ENCODE measurements around the gene GAD2.

GAD2 gene

GRCh38 chr10:26227786-26228185 lies 11.2 kb downstream of the GAD2 start:
- no peak for TF ChIP-seq CTCF (IDR thresholded peaks at IDR 0.05; ENCODE audit: control extremely low read depth, extremely low read depth, low read depth, missing control alignments)
- no peak for DNase-seq (ENCODE audit: extremely low spot score)
- ChIA-PET POLR2A (no interaction called here), CTCF (interaction anchor here (0.9 to 1.5 kb wide), 3 partner anchors 8 to 11 kb away, joined by 3 to 4 read pairs (median 4); no protein-coding TSS in a partner anchor)

- POLR2A ChIA-PET: no interaction called here
- CTCF ChIA-PET: no interaction called here
- no peak for TF ChIP-seq CTCF (IDR thresholded peaks at IDR 0.05; ENCODE audit: control extremely low read depth, extremely low read depth, low read depth, missing control alignments)
- DNase-seq (ENCODE audit: extremely low spot score): no peak
These were observed 15.6 kb downstream of the GAD2 start for GRCh38 chr10:26232174-26232573.

GRCh38 chr10:26235761-26236160 lies 19.2 kb downstream of the GAD2 start:
- TF ChIP-seq CTCF (IDR thresholded peaks at IDR 0.05; ENCODE audit: control extremely low read depth, extremely low read depth, low read depth, missing control alignments): no peak
- DNase-seq (ENCODE audit: extremely low spot score): no peak
- POLR2A ChIA-PET: no interaction called here
- CTCF ChIA-PET: interaction anchor here (2.0 kb wide), 1 partner anchor 8 kb away, joined by 4 read pairs; no protein-coding TSS in a partner anchor

GRCh38 chr10:26238378-26238777 lies 21.8 kb downstream of the GAD2 start:
- ChIA-PET CTCF (interaction anchor here (0.9 to 2.5 kb wide), 3 partner anchors 10 to 12 kb away, joined by 3 to 9 read pairs (median 9); no protein-coding TSS in a partner anchor), POLR2A (no interaction called here)
- DNase-seq (ENCODE audit: extremely low spot score): no peak
- TF ChIP-seq CTCF (IDR thresholded peaks at IDR 0.05; ENCODE audit: control extremely low read depth, extremely low read depth, low read depth, missing control alignments): no peak

- CTCF ChIA-PET: interaction anchor here (0.8 to 2.0 kb wide), 5 partner anchors 9 to 73 kb away, joined by 3 to 6 read pairs (median 4); no protein-coding TSS in a partner anchor
These were observed 26.3 kb downstream of the GAD2 start for GRCh38 chr10:26242706-26243350.

GRCh38 chr10:26243351-26243720 lies 26.8 kb downstream of the GAD2 start:
- CTCF ChIA-PET: interaction anchor here (0.8 to 2.0 kb wide), 5 partner anchors 8 to 73 kb away, joined by 3 to 6 read pairs (median 4); no protein-coding TSS in a partner anchor
- TF ChIP-seq CTCF (IDR thresholded peaks at IDR 0.05; ENCODE audit: control extremely low read depth, extremely low read depth, low read depth, missing control alignments): no peak
- POLR2A ChIA-PET: no interaction called here
- DNase-seq (ENCODE audit: extremely low spot score): no peak

More at GRCh38 chr10:26242706-26243350, 26.3 kb downstream of the GAD2 start:
- POLR2A ChIA-PET: no interaction called here
- no peak for TF ChIP-seq CTCF (IDR thresholded peaks at IDR 0.05; ENCODE audit: control extremely low read depth, extremely low read depth, low read depth, missing control alignments)
- no peak for DNase-seq (ENCODE audit: extremely low spot score)
